ENCODE measurements around the gene UBE2E2.
"Not testable (repeated sequence)": the region's sequence is repeated elsewhere in the genome, so short reads cannot be mapped to it uniquely, and the experiment has no call there.

The UBE2E2 gene

GRCh38 chr3:23202921-23203707 is at the start of gene UBE2E2:
Gene UBE2E2 (plus strand): TSS chr3:23203327.
- DNase-seq (ENCODE audit: low read depth in 3 of 3) = peak; percentile 23 to 47 (median 31)

- DNase-seq (ENCODE audit: low read depth in 3 of 3) = no peak
These were observed 49.7 kb upstream of the UBE2E2 start for GRCh38 chr3:23153436-23153835.

DNA sequence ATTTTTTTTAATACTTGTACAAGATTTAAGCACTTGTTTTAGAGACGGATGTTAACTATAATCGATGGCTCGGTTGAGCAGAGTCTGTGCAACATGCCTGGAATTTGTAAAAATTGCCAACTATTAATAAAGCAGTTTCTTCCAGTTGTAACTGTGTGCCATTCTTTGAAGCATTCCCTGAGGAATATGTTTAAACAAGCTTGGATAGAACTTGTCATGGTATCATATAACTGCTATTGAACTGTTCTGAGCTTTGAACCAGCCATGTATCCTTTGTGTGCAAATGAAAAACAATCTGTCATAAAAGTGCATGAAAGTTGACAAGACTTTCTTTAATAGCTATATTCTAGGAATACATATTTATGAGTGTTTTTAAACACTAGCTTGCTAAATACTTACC is 45.8 kb upstream of the UBE2E2 start:
- no peak for DNase-seq (ENCODE audit: low read depth in 3 of 3)

DNA sequence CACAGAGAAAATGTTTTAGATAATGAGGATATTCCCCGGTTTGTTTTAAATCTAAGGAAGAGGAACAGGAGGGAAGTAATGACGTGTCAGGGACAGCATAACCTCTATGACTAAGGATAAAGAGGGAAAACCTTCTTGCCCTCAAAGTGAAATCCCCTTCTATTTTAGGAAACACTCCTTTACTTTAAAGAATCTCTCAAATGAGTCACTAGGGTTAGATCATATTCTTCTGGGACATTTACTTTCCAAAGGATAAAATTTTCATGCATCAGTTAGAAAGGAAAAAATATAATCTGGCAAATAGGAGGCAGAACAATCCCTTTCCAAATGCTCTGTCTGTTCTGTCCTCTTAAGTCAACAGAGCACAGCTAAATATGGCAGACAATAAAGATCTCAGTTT is 43.2 kb upstream of the UBE2E2 start:
- DNase-seq (ENCODE audit: low read depth in 3 of 3) = no peak

- no peak for DNase-seq (ENCODE audit: low read depth in 3 of 3)
These were observed 41.8 kb upstream of the UBE2E2 start for GRCh38 chr3:23161308-23161707.

GRCh38 chr3:23161896-23162570 is 41.1 kb upstream of the UBE2E2 start:
- no peak for DNase-seq (ENCODE audit: low read depth in 3 of 3)

GRCh38 chr3:23162934-23163333 is 40.2 kb upstream of the UBE2E2 start:
- DNase-seq (ENCODE audit: low read depth in 3 of 3) = no peak

DNA sequence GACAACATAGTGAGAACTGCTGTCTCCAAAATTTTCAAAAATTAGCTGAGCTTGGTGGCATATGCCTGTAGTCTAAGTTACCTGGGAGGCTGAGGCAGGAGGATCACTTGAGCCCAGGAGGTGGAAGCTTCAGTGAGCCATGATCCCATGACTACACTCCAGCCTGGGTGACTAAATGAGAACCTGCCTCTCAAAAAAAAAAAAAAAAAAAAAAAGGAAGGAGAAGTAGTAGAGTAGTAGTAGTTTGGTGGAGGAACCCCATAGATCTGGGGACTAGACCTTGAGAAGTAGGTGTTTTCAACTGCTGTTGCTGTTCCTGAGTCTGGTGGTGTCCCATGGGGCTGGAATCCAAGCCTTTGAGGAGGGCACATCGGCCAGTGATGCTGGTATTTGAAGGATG is 38.4 kb upstream of the UBE2E2 start:
- no peak for DNase-seq (ENCODE audit: low read depth in 3 of 3)

DNA sequence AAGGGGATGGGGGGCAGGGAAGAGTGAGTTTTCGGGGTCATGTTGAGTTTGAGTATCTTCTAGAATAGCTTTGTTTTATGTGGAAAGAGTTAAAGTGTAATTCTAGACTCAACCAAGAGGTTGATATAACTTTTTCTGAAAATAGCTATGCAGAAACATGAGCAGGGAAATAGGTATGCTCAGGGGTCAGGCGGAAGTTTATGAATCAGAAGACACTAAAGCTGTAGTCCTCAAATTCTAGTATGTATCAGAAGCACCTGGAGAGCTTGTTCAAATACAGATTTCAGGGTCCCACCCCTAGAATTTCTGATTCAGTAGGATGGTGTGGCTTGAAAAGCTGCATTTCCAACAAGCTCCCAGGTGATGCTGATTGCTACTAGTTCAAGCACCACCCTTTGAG is 37.6 kb upstream of the UBE2E2 start:
- no peak for DNase-seq (ENCODE audit: low read depth in 3 of 3)

DNA sequence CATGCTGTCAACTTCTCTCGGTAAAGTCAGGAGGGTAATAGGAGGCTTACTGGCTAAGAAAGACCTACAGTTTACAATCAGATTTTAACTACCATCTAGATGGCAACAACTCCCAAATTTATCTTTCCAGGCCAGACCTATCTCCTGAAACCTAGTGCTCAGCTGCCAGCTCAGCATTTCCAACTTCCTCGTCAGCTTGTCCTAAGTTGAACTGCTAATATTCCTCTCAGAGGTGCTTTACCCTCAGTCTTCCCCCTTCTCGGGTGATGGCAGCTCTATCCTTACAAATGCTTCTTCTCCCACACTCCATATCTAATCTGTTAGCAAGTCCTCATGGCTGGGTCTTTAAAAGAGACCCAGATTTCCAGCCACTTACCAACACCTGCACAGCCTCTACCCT is 36.9 kb upstream of the UBE2E2 start:
- no peak for DNase-seq (ENCODE audit: low read depth in 3 of 3)

DNA sequence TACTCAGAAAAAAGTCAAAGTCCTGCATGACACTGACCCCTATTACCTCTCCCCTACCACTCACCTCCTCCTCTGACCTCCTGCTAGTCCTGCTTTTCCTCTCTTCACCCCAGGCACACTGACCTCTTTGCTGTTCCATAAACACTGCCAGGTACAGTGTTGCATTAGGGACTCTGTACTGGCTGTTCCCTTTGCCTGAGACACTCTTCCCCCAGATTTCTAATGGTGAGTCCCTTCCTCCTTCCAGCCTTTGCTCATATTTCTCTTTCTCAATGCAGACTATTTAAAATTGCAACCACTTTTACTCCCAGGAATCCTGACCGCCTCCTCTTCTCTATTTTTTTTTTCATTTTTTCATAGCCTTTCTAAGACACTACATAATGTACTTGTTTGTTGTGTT is 36.3 kb upstream of the UBE2E2 start:
- no peak for DNase-seq (ENCODE audit: low read depth in 3 of 3)

- no peak for DNase-seq (ENCODE audit: low read depth in 3 of 3)
These were observed 33.6 kb upstream of the UBE2E2 start for GRCh38 chr3:23169551-23169950.

GRCh38 chr3:23170291-23170690 is 32.8 kb upstream of the UBE2E2 start:
- no peak for DNase-seq (ENCODE audit: low read depth in 3 of 3)

DNA sequence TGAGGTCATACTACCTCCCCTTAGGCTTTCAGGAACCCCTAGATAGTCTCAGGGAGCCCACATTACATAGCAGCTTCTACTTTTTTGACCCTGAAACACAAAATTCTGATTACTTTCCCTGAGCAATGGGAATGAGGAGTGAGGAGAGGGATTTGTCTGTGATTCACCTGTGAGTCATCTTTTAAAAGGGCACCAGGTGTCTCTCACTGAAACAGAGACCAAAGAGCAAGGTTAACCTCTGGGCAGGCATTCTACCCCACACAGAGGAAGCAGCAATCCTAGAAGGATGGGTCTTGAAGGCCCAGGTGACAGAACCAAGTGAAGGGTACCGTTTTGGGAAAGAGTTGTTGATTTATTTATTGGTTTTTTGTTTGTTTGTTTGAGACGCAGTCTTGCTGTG is 31.1 kb upstream of the UBE2E2 start:
- no peak for DNase-seq (ENCODE audit: low read depth in 3 of 3)

DNA sequence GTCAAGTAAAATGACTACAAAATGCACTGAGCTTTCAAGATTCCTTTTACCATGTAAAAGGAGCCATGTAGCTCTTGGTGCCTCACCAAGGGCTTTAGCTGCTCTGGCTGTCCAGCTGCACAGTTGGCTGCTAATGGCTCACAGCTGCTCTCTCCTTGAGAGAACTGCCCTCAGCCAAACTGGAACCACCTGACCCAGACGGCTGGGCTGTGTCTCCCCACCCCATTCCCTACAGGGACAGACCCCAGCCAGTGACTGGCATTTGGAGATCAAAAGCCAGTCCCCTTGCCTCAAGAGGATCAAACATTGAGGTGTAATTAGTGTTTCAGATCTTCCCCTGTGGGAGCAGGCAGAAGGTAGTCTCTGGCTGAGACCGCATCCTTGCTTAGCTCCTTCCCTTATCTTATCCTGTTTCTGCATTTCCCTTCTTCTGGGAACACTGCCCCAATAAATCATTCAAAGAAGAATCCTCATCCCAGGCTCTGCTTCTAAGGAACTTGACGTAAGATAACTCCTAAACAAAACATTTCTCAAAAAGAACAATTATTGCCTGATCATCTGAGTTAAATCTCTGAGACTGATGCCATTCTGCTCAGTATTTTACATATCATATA is 28.6 kb upstream of the UBE2E2 start:
- no peak for DNase-seq (ENCODE audit: low read depth in 3 of 3)

- DNase-seq (ENCODE audit: low read depth in 3 of 3) = no peak
These were observed 27.6 kb upstream of the UBE2E2 start for GRCh38 chr3:23175341-23176083.

DNA sequence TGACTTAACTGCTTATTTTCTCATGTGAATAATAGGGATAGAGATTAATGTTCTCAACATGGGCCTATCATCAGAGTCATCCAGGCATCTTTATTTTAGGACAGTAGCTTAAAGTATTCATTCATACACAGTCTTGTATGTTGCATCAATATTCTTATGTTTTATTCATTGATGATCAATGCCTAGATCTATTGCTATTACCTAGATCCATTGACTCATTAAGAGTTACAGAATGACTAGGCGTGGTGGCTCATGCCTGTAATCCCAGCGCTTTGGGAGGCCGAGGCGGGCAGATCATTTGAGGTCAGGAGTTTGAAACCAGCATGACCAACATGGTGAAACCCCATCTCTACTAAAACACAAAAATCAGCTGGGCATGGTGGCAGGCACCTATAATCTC is 26.3 kb upstream of the UBE2E2 start:
- DNase-seq (ENCODE audit: low read depth in 3 of 3) = not testable (repeated sequence)

DNA sequence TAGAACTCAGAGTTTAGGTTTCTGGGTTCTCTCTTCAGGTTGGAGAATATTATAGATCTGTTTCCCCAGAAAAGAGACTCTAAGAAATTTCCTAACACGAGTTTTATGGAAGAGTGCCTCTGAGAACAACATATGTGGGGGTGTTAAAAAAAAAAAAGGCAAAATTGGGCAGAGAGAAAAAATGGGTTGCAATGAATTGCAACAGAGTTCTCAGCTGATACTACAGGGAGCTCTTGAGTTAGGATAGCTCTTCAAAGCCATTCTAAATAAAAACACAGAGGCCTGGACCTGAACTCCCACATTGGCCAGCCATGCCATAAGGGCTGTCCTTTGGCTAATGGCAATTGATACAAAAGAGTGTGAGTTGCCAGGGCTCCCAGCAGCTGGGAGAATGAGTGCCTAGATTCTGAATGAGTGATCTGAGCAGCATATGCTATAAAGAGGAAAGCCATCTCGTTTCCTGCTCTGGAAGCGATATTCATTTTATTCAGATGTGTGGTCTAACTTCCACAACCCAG is 20.1 kb upstream of the UBE2E2 start:
- DNase-seq (ENCODE audit: low read depth in 3 of 3) = no peak

DNA sequence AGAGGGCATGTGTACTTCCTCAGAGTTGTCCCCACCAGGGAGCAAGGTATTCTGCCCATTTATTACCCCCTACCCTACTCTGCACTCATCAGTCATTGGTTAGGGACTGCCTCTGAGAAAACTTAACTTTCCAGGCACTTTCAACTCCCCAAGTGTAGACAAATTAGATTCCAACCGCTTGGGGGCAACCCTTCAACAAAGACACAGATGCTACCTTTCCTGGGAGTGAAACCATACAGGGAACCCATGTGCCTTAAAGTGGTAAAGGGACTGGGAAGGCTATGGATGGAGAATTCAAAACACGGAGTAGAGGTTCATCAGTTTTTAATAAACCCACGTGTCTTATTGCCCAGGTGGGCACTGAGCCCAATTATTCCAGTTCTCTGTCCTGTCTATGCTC is 19.4 kb upstream of the UBE2E2 start:
- no peak for DNase-seq (ENCODE audit: low read depth in 3 of 3)

- no peak for DNase-seq (ENCODE audit: low read depth in 3 of 3)
These were observed 17.3 kb upstream of the UBE2E2 start for GRCh38 chr3:23185861-23186260.

- no peak for DNase-seq (ENCODE audit: low read depth in 3 of 3)
These were observed 13.9 kb upstream of the UBE2E2 start for GRCh38 chr3:23189187-23189586.

DNA sequence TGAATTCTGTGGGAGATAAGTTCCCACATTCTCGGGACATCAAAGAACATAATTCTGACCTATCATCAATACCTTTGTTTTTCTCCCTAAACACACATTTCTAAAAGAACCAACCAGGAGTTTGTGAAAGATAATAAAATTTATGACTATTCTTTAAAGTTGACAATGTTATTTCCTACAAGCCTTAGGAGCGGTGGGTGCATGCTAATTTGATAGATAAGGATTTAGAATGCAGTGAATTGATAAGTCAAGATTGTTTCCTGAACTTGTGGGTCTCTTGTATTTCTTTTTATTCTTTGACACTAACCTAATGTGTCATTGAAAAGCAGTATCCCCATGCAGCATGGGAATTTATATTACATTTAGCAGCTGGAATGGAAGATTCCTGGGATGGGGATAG is 10.3 kb upstream of the UBE2E2 start:
- no peak for DNase-seq (ENCODE audit: low read depth in 3 of 3)
